ENCODE data around the gene TMPRSS3. TPM values are rescaled to one million over a fixed set of nuclear protein-coding genes. Genes with fewer than 3 reads are reported as not detected.

Gene TMPRSS3
- polyA plus RNA-seq, 4 donors: 0.29 to 2.5 (median 2.0) TPM

- no peak for DNase-seq (ENCODE audit: low read depth in 4 of 4, low spot score in 3 of 4)
These were observed 5.7 kb downstream of the TMPRSS3 start for GRCh38 chr21:42390193-42390592.

DNA sequence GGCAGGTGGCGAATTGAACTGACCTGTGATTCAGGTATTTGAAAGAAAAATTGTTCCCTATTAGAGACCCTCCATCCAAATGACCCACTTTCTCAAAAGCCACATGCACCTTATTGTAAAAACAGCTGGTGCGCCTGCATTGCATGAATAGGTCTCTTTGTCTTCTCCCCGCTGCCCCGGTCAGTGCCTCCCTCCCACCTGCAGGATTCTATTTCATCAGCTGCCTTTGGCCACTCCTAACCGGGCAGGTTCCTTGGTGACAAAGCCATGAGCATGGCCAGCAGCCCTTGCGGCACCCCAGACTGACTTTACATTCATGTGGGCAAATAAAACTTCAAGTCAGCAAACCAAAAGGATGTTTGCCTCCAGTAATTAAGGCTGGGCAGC lies 6.4 kb downstream of the TMPRSS3 start:
- DNase-seq (ENCODE audit: low read depth in 4 of 4, low spot score in 3 of 4): no peak

- DNase-seq (ENCODE audit: low read depth in 4 of 4, low spot score in 3 of 4): no peak
These were observed 7.0 kb downstream of the TMPRSS3 start for GRCh38 chr21:42388740-42389448.

DNA sequence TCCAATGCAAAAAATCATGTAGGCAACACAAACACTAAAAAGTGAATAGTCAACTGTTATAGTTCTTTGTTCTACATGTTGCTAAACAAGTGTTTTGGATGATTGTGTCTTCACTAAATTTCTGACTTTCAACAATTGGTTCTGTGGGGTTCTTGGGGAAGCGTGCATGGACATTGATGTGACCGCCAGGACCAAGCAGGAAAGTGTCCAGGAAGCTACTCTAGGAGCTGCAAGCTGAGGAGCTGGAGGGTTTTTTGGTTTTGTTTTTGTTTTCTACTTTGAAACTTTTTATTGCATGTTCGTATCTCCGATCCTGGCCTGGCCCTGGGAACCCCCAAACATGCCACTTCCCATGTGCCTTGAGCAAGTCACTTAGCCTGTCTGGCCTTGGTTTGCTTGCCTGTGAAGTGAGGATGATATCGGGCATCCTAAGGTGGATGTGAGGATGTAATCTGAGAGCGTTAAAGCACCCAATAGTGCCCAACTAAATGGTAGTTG lies 8.0 kb downstream of the TMPRSS3 start:
- no peak for DNase-seq (ENCODE audit: low read depth in 4 of 4, low spot score in 3 of 4)

GRCh38 chr21:42387164-42387563 lies 8.7 kb downstream of the TMPRSS3 start:
- DNase-seq (ENCODE audit: low read depth in 4 of 4, low spot score in 3 of 4): no peak

DNA sequence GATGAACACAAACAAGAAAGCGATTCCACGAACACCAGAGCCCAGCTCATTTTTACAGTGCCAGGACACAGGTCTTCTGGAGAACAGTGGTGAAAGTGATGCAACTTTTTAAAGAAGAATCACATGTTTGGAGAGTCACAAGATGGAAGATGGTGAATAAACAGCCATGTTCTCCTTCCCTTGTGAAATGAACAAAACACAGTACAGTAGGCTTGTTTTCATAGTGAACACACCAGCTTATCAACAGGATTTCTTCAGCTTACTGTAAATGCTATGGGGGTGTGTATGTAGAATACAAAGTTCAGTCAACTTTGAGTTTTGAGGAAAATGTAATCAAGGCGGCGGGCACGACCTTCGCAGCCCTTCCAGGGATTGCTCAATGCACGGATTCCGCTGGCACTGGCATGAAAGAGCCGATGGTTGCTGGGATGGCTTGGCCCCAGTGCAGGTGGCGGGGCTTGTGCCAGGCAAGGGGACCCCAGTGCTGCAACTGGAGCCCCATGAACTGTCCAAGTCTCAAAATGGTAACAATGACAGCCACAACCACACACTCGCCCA lies 9.7 kb downstream of the TMPRSS3 start:
- DNase-seq (ENCODE audit: low read depth in 4 of 4, low spot score in 3 of 4): no peak

DNA sequence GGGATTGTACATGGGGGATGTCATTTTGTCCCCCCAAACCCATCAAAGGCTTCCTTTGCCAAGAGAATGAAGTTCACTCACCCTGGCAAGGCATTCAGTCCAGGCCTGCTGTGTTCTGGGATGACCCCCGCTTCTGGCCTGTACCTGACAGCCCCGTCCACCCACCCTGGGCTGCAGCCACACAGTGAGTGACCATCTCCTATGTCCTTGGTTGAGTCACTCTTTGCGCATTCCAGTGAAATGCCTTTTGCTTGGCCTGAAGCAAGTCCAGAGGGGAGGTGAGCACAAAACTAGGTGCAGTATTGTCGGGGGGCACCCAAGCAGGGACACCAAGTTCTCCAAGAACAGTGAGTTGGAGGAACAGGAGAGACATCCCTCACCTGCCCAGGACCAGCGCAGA lies 10.2 kb downstream of the TMPRSS3 start:
- DNase-seq (ENCODE audit: low read depth in 4 of 4, low spot score in 3 of 4): no peak

- no peak for DNase-seq (ENCODE audit: low read depth in 4 of 4, low spot score in 3 of 4)
These were observed 10.9 kb downstream of the TMPRSS3 start for GRCh38 chr21:42384989-42385388.

DNA sequence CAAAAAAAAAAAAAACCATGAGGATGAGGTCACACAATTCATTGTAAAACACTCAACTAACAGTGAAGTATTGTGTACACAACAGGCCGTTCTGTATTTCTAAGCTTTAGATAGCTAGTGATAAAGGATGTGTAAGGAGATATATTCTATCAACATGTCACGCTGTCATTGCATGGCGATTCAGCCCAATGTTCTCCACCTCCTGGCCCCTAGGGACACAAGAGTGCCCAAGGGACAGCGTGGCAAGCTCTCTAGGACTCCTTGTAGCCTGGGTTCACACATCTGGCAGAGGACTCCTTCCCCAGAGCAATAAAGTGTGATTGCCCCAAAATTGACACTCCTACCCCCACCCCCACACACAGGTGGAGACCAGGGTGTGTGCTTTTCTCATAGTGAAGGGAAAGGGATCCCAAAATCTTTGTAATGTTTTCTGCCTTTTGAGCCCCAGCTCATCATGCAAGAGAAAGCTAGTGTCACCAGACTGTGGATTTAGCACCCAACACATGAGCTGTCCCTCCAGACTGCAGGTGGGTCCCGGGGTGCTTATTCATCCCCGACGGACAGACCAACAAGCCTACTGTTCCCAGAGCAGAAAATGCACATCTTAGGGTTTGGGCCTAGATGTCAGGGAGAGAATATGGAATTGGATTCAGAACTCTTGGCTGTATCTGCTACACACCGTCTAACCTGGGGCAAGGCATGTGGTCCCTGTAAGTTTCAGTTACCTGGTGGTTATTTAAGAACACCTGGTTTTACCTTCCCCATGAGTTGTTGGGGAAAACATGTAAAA lies 11.5 kb downstream of the TMPRSS3 start:
- no peak for DNase-seq (ENCODE audit: low read depth in 4 of 4, low spot score in 3 of 4)

DNA sequence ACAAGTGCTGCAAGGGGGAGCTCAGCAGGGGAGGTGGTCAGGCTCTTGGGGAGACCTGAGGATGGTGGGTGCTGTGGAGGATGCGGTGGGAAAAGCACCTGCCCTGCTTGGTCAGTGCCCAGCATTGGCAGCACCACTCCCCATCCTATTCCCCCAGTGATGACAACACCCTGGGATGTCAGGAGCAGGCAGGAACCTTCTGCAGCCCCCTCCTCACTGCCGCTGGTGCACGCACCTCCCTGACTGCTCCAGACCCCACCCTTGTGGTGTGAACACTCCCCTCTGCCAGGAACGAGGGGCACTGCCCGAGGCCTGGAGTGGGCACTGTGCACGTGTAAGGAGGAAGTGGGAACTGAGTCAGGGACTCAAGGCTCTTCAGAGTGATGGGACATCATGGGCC lies 12.5 kb downstream of the TMPRSS3 start:
- no peak for DNase-seq (ENCODE audit: low read depth in 4 of 4, low spot score in 3 of 4)

GRCh38 chr21:42382915-42383314 lies 12.9 kb downstream of the TMPRSS3 start:
- DNase-seq (ENCODE audit: low read depth in 4 of 4, low spot score in 3 of 4): no peak

GRCh38 chr21:42381347-42381984 lies 14.4 kb downstream of the TMPRSS3 start:
- no peak for DNase-seq (ENCODE audit: low read depth in 4 of 4, low spot score in 3 of 4)

- no peak for DNase-seq (ENCODE audit: low read depth in 4 of 4, low spot score in 3 of 4)
These were observed 16.2 kb downstream of the TMPRSS3 start for GRCh38 chr21:42379426-42380215.

GRCh38 chr21:42378418-42378817 lies 17.4 kb downstream of the TMPRSS3 start:
- DNase-seq (ENCODE audit: low read depth in 4 of 4, low spot score in 3 of 4): no peak

DNA sequence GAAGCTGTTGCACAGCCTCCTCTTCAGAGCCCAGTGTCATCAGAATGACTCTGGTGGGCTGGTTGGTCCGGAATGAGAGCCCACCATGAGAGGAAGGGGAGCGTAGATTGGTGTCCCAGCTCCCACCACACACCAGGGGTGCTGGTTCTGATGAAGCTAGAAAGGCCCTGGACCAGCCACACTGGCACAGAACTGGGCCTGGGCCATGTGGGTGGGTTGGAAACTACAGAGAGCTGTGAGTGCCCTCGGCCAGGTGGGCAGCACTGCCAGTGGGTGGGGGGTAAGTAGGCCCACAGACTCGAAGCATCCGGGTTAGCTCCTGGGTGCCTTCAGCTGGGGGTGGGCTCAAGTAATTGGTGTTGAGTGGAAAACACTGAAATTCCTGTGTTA lies 17.9 kb downstream of the TMPRSS3 start:
- DNase-seq (ENCODE audit: low read depth in 4 of 4, low spot score in 3 of 4): no peak

GRCh38 chr21:42377211-42377950 lies 18.5 kb downstream of the TMPRSS3 start:
- DNase-seq (ENCODE audit: low read depth in 4 of 4, low spot score in 3 of 4): no peak

DNA sequence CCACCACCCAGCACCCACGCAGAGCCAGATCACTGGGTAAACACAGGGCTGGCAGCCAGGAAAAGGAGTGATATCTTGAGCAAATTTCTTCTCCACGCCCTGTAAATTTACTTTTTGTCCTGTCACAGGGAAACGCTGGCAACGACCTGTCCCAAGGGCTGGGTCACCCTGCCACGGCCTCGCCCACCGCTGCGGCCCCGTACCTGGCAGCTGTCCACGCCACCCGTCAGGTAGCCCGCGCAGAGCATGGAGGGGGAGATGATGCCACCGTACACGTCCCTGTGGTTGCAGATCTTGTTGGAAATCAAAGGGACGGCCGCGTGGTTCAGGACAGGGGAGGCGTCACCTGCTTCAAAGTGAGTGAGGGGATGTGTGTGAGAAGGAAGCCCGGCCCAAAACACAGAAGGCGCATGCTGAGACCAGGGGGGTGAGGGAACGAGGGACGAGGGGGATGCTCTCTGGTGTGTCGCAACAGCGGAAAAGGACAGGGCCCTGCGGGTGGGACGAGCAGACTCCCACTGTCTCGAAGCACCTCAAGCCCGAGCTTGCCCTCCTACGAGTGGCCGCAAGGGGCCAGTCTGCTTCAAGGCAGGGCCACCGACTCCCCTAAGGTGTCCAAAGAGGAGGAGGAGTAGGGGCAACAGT lies 19.4 kb downstream of the TMPRSS3 start:
- no peak for DNase-seq (ENCODE audit: low read depth in 4 of 4, low spot score in 3 of 4)

- DNase-seq (ENCODE audit: low read depth in 4 of 4, low spot score in 3 of 4): no peak
These were observed 19.9 kb downstream of the TMPRSS3 start for GRCh38 chr21:42375966-42376337.

- no peak for DNase-seq (ENCODE audit: low read depth in 4 of 4, low spot score in 3 of 4)
These were observed 20.3 kb downstream of the TMPRSS3 start for GRCh38 chr21:42375506-42375905.

Measured in left renal pelvis (tissue), 4 donors.